Measurements from ENCODE around the gene C12orf42. TPM values are rescaled to one million over a fixed set of nuclear protein-coding genes. Genes with fewer than 3 reads are reported as not detected.

C12orf42 gene
- total and polyA plus RNA-seq, 4 donors, result not detected

DNA sequence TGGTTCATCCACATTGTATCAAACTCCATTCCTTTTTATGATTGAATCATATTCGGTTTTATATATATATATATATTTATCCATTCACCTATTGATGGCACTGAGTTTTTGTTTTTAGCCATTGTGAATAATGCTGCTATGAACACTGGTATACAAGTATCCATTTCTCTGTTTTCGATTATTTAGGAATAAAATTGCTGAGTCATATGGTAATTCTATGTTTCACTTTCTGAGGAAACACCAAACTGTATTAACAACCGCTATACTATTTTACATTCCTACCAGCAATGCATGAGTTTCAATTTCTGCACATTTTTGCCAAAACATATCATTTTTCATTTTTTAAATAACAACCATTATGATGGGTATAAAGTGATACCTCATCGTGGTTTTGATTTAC lies 104.7 kb downstream of the C12orf42 start:
- H3K4me3 ChIP-seq (ENCODE audit: low read length in 2 of 2), result no peak overlapping the region
- no peak overlapping the region for H3K27ac ChIP-seq (ENCODE audit: low read depth in 1 of 2, low read length in 2 of 2)
- intact Hi-C loops (cut with DNase I), result no loop called here
- no peaks in the 10 kb centered on the region for H3K36me3 ChIP-seq (ENCODE audit: control insufficient read depth in 1 of 2, insufficient read depth in 2 of 2, low read length in 1 of 2)
- no peaks in the 10 kb centered on the region for H3K27me3 ChIP-seq (ENCODE audit: control insufficient read depth in 1 of 2, insufficient read depth in 2 of 2, low read length in 1 of 2)
- DNase-seq (no peak), ATAC-seq (ENCODE audit: low FRiP score) (no peak)
- WGBS, 2 donors, result 81 to 82% methylated on average over 4 of the region's 4 CpGs
- H3K9me3 ChIP-seq (ENCODE audit: control insufficient read depth, low read length), result no peaks in the 10 kb centered on the region
- no peaks in the 10 kb centered on the region for H3K4me1 ChIP-seq (ENCODE audit: control insufficient read depth in 1 of 2, insufficient read depth in 2 of 2, low read length in 2 of 2)

- no peak for ATAC-seq (ENCODE audit: low FRiP score)
- no peak overlapping the region for H3K4me3 ChIP-seq (ENCODE audit: low read length in 2 of 2)
- H3K27me3 ChIP-seq (ENCODE audit: control insufficient read depth in 1 of 2, insufficient read depth in 2 of 2, low read length in 1 of 2), result no peaks in the 10 kb centered on the region
- no peak for DNase-seq
- intact Hi-C loops (cut with DNase I), result no loop called here
- WGBS, 2 donors, result 87% methylated on average over 7 of the region's 7 CpGs
- no peaks in the 10 kb centered on the region for H3K4me1 ChIP-seq (ENCODE audit: control insufficient read depth in 1 of 2, insufficient read depth in 2 of 2, low read length in 2 of 2)
- H3K27ac ChIP-seq (ENCODE audit: low read depth in 1 of 2, low read length in 2 of 2), result no peak overlapping the region
- no peaks in the 10 kb centered on the region for H3K36me3 ChIP-seq (ENCODE audit: control insufficient read depth in 1 of 2, insufficient read depth in 2 of 2, low read length in 1 of 2)
- no peaks in the 10 kb centered on the region for H3K9me3 ChIP-seq (ENCODE audit: control insufficient read depth, low read length)
Measured at GRCh38 chr12:103387385-103387784, 108.4 kb downstream of the C12orf42 start.

DNA sequence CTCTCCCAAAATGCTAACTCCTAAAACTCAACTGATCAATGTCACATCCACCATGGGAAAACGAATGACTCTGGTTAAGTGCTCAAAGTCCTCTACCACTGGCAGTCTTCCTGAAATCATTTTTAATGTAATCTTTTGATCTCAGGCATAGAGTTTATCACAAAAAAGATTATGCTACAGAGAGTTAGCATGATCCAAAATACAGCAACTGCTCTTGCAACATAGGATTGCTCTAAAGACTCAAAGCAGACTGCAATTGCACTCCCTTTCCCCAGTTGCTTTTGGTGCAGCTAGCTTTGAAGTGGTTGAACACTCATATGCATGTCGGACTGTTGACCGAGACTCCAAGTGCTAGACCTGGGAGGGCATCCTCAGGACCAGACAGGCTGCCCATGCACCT lies 109.3 kb downstream of the C12orf42 start:
- H3K27ac ChIP-seq (ENCODE audit: low read depth in 1 of 2, low read length in 2 of 2), result no peak overlapping the region
- WGBS, 2 donors, result 78 to 81% methylated on average over 3 of the region's 3 CpGs
- DNase-seq, result no peak
- H3K27me3 ChIP-seq (ENCODE audit: control insufficient read depth in 1 of 2, insufficient read depth in 2 of 2, low read length in 1 of 2), result no peaks in the 10 kb centered on the region
- H3K4me3 ChIP-seq (ENCODE audit: low read length in 2 of 2), result no peak overlapping the region
- no peaks in the 10 kb centered on the region for H3K4me1 ChIP-seq (ENCODE audit: control insufficient read depth in 1 of 2, insufficient read depth in 2 of 2, low read length in 2 of 2)
- intact Hi-C loops (cut with DNase I), result no loop called here
- H3K9me3 ChIP-seq (ENCODE audit: control insufficient read depth, low read length), result no peaks in the 10 kb centered on the region
- ATAC-seq (ENCODE audit: low FRiP score), result no peak
- no peaks in the 10 kb centered on the region for H3K36me3 ChIP-seq (ENCODE audit: control insufficient read depth in 1 of 2, insufficient read depth in 2 of 2, low read length in 1 of 2)

- H3K4me3 ChIP-seq (ENCODE audit: low read length in 2 of 2), result no peak overlapping the region
- WGBS, 2 donors, result 46 to 62% methylated on average over 1 of the region's 1 CpG
- H3K36me3 ChIP-seq (ENCODE audit: control insufficient read depth in 1 of 2, insufficient read depth in 2 of 2, low read length in 1 of 2), result no peaks in the 10 kb centered on the region
- intact Hi-C loops (cut with DNase I), result no loop called here
- no peak for ATAC-seq (ENCODE audit: low FRiP score)
- DNase-seq, result no peak
- H3K9me3 ChIP-seq (ENCODE audit: control insufficient read depth, low read length), result no peaks in the 10 kb centered on the region
- no peaks in the 10 kb centered on the region for H3K4me1 ChIP-seq (ENCODE audit: control insufficient read depth in 1 of 2, insufficient read depth in 2 of 2, low read length in 2 of 2)
- no peaks in the 10 kb centered on the region for H3K27me3 ChIP-seq (ENCODE audit: control insufficient read depth in 1 of 2, insufficient read depth in 2 of 2, low read length in 1 of 2)
- no peak overlapping the region for H3K27ac ChIP-seq (ENCODE audit: low read depth in 1 of 2, low read length in 2 of 2)
Measured at GRCh38 chr12:103382736-103383346, 112.9 kb downstream of the C12orf42 start.

GRCh38 chr12:103382119-103382518 lies 113.6 kb downstream of the C12orf42 start:
- intact Hi-C loops (cut with DNase I), result no loop called here
- Histone ChIP-seq H3K27ac (ENCODE audit: low read depth in 1 of 2, low read length in 2 of 2) (no peak overlapping the region), H3K4me3 (ENCODE audit: low read length in 2 of 2) (no peak overlapping the region), H3K36me3 (ENCODE audit: control insufficient read depth in 1 of 2, insufficient read depth in 2 of 2, low read length in 1 of 2) (no peaks in the 10 kb centered on the region), H3K27me3 (ENCODE audit: control insufficient read depth in 1 of 2, insufficient read depth in 2 of 2, low read length in 1 of 2) (no peaks in the 10 kb centered on the region), H3K9me3 (ENCODE audit: control insufficient read depth, low read length) (no peaks in the 10 kb centered on the region), H3K4me1 (ENCODE audit: control insufficient read depth in 1 of 2, insufficient read depth in 2 of 2, low read length in 2 of 2) (no peaks in the 10 kb centered on the region)
- no peak for DNase-seq
- ATAC-seq (ENCODE audit: low FRiP score), result no peak
- 86 to 87% methylated on average over 2 of the region's 2 CpGs for WGBS, 2 donors

- Histone ChIP-seq H3K4me1 (ENCODE audit: control insufficient read depth in 1 of 2, insufficient read depth in 2 of 2, low read length in 2 of 2) (no peaks in the 10 kb centered on the region), H3K4me3 (ENCODE audit: low read length in 2 of 2) (no peak overlapping the region), H3K27me3 (ENCODE audit: control insufficient read depth in 1 of 2, insufficient read depth in 2 of 2, low read length in 1 of 2) (no peaks in the 10 kb centered on the region), H3K36me3 (ENCODE audit: control insufficient read depth in 1 of 2, insufficient read depth in 2 of 2, low read length in 1 of 2) (no peaks in the 10 kb centered on the region), H3K27ac (ENCODE audit: low read depth in 1 of 2, low read length in 2 of 2) (no peak overlapping the region), H3K9me3 (ENCODE audit: control insufficient read depth, low read length) (no peaks in the 10 kb centered on the region)
- ATAC-seq (ENCODE audit: low FRiP score) (no peak), DNase-seq (no peak)
- intact Hi-C loops (cut with DNase I), result no loop called here
- 81% methylated on average over 6 of the region's 6 CpGs for WGBS, 2 donors
Measured at GRCh38 chr12:103379670-103380069, 116.1 kb downstream of the C12orf42 start.

DNA sequence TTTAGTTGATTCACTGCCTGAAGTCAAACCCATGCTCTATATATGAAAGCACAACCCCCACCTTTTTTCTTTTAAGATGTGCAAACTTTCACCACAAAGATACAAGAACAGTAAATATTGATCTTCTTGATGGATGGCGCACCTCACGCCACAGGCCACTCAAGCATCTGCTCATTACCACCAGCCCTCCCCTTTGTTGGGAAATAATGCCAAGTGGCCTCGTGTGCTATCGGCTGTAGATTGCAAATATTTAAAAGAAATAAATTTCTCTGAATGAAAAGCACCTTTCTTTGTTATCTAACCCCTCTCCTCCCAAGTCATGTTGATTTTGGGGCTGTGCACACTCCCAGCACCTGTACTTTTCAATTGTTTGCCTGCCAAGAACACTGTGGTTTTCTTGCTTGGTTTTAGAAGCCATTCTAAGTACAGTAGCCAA lies 122.7 kb downstream of the C12orf42 start:
- intact Hi-C loops (cut with DNase I), result no loop called here
- H3K36me3 ChIP-seq (ENCODE audit: control insufficient read depth in 1 of 2, insufficient read depth in 2 of 2, low read length in 1 of 2), result no peaks in the 10 kb centered on the region
- no peaks in the 10 kb centered on the region for H3K27me3 ChIP-seq (ENCODE audit: control insufficient read depth in 1 of 2, insufficient read depth in 2 of 2, low read length in 1 of 2)
- no peak overlapping the region for H3K4me3 ChIP-seq (ENCODE audit: low read length in 2 of 2)
- H3K27ac ChIP-seq (ENCODE audit: low read depth in 1 of 2, low read length in 2 of 2), result no peak overlapping the region
- no peak for DNase-seq
- H3K4me1 ChIP-seq (ENCODE audit: control insufficient read depth in 1 of 2, insufficient read depth in 2 of 2, low read length in 2 of 2), result no peaks in the 10 kb centered on the region
- 69 to 75% methylated on average over 4 of the region's 4 CpGs for WGBS, 2 donors
- ATAC-seq (ENCODE audit: low FRiP score), result no peak
- H3K9me3 ChIP-seq (ENCODE audit: control insufficient read depth, low read length), result no peaks in the 10 kb centered on the region

DNA sequence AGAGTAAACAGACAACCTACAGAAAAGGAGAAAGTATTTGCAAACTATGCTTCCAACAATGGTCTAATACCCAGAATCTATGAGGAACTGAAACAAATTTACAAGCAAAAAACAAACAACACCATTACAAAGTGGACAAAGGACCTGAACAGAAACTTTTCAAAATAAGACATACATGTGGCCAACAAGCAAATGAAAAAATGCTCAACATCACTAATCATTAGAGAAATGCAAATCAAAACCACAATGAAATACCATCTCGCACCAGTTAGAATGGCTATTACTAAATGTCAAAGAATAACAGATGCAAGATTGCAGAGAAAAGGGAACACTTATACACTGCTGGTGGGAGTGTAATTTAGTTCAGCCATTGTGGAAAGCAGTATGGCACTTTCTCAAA lies 125.8 kb downstream of the C12orf42 start:
- DNase-seq, result no peak
- no peaks in the 10 kb centered on the region for H3K4me1 ChIP-seq (ENCODE audit: control insufficient read depth in 1 of 2, insufficient read depth in 2 of 2, low read length in 2 of 2)
- no peaks in the 10 kb centered on the region for H3K9me3 ChIP-seq (ENCODE audit: control insufficient read depth, low read length)
- H3K36me3 ChIP-seq (ENCODE audit: control insufficient read depth in 1 of 2, insufficient read depth in 2 of 2, low read length in 1 of 2), result no peaks in the 10 kb centered on the region
- no peak overlapping the region for H3K27ac ChIP-seq (ENCODE audit: low read depth in 1 of 2, low read length in 2 of 2)
- no peak overlapping the region for H3K4me3 ChIP-seq (ENCODE audit: low read length in 2 of 2)
- intact Hi-C loops (cut with DNase I), result no loop called here
- no peak for ATAC-seq (ENCODE audit: low FRiP score)
- no peaks in the 10 kb centered on the region for H3K27me3 ChIP-seq (ENCODE audit: control insufficient read depth in 1 of 2, insufficient read depth in 2 of 2, low read length in 1 of 2)
- 90 to 94% methylated on average over 1 of the region's 1 CpG for WGBS, 2 donors

- H3K9me3 ChIP-seq (ENCODE audit: control insufficient read depth, low read length), result no peaks in the 10 kb centered on the region
- WGBS, 2 donors, result 83 to 88% methylated on average over 1 of the region's 1 CpG
- H3K27me3 ChIP-seq (ENCODE audit: control insufficient read depth in 1 of 2, insufficient read depth in 2 of 2, low read length in 1 of 2), result no peaks in the 10 kb centered on the region
- no peaks in the 10 kb centered on the region for H3K4me1 ChIP-seq (ENCODE audit: control insufficient read depth in 1 of 2, insufficient read depth in 2 of 2, low read length in 2 of 2)
- H3K36me3 ChIP-seq (ENCODE audit: control insufficient read depth in 1 of 2, insufficient read depth in 2 of 2, low read length in 1 of 2), result no peaks in the 10 kb centered on the region
- H3K4me3 ChIP-seq (ENCODE audit: low read length in 2 of 2), result no peak overlapping the region
- no peak overlapping the region for H3K27ac ChIP-seq (ENCODE audit: low read depth in 1 of 2, low read length in 2 of 2)
- ATAC-seq (ENCODE audit: low FRiP score) (no peak), DNase-seq (no peak)
- intact Hi-C loops (cut with DNase I), result no loop called here
Measured at GRCh38 chr12:103368167-103368566, 127.6 kb downstream of the C12orf42 start.
